Measurements from ENCODE around the gene PDE6H.

Gene PDE6H

GRCh38 chr12:14953752-14954151, 19.1 kb upstream of the PDE6H start:
- peaks cover 28% of the 10 kb centered on the region for H3F3A ChIP-seq (ENCODE audit: low read depth)

DNA sequence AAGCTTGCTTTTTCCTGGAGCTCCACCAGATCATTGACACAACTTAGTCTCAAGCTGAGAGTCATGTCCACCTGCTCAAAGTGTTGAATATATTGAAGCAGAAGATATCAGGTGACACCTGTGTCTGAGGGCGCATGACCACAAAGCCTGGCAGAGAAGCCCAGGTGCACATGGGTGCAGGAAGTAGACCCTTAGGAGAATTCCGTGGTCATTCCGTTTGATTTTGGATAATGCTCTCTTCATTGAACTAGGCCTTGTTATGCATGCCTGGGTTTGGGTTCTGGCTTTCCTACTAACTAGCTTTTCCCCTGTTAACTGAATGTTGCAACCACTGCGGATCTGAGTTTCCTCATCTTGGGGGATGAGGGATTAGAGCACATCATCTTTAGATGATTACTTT, 18.6 kb upstream of the PDE6H start:
- Histone ChIP-seq H3K27me3 (ENCODE audit: insufficient read depth, low read length, poor library complexity, severe bottlenecking) (no peaks in the 10 kb centered on the region), H2AFZ (ENCODE audit: low read length) (no peak overlapping the region), H3K4me2 (ENCODE audit: low read depth, low read length, poor library complexity, severe bottlenecking) (peak overlapping the region; percentile 93), H3K9ac (ENCODE audit: low read depth, low read length, poor library complexity, severe bottlenecking) (peak overlapping the region; percentile 99), H3K9me3 (ENCODE audit: insufficient read depth, low read depth, low read length) (no peaks in the 10 kb centered on the region), H4K20me1 (ENCODE audit: insufficient read depth, low read length, poor library complexity, severe bottlenecking) (peaks cover 80% of the 10 kb centered on the region), H3K36me3 (ENCODE audit: insufficient read depth, low read length) (peaks cover 31% of the 10 kb centered on the region), H3F3A (ENCODE audit: low read depth) (peaks cover 25% of the 10 kb centered on the region), H3K9me2 (replicated peaks; ENCODE audit: low read depth, low read length) (no peaks in the 10 kb centered on the region), H3K4me1 (ENCODE audit: insufficient read depth, low read length, poor library complexity, severe bottlenecking) (peaks cover 84% of the 10 kb centered on the region), H3K4me3 (ENCODE audit: low read length, poor library complexity, severe bottlenecking) (peak overlapping the region; percentile 79), H3K79me2 (ENCODE audit: insufficient read depth, low read length) (peaks cover 100% of the 10 kb centered on the region)
- TF ChIP-seq CTCF (conservative IDR thresholded peaks at IDR 0.05; ENCODE audit: low read length), result no peak
- no peak for TF ChIP-seq EZH2phosphoT487 (IDR thresholded peaks at IDR 0.05; ENCODE audit: borderline replicate concordance)

More at GRCh38 chr12:14953752-14954151, 19.1 kb upstream of the PDE6H start:
- TF ChIP-seq CTCF (conservative IDR thresholded peaks at IDR 0.05; ENCODE audit: low read length) (no peak), EZH2phosphoT487 (IDR thresholded peaks at IDR 0.05; ENCODE audit: borderline replicate concordance) (no peak)
- H3K4me3 ChIP-seq (ENCODE audit: low read length, poor library complexity, severe bottlenecking), result peak overlapping the region; percentile 79
- H2AFZ ChIP-seq (ENCODE audit: low read length), result no peak overlapping the region
- H3K4me1 ChIP-seq (ENCODE audit: insufficient read depth, low read length, poor library complexity, severe bottlenecking), result peaks cover 84% of the 10 kb centered on the region
- peak overlapping the region; percentile 99 for H3K9ac ChIP-seq (ENCODE audit: low read depth, low read length, poor library complexity, severe bottlenecking)
- H3K9me2 ChIP-seq (replicated peaks; ENCODE audit: low read depth, low read length), result no peaks in the 10 kb centered on the region
- H3K36me3 ChIP-seq (ENCODE audit: insufficient read depth, low read length), result peaks cover 33% of the 10 kb centered on the region
- peaks cover 96% of the 10 kb centered on the region for H3K79me2 ChIP-seq (ENCODE audit: insufficient read depth, low read length)
- H3K4me2 ChIP-seq (ENCODE audit: low read depth, low read length, poor library complexity, severe bottlenecking), result peak overlapping the region; percentile 93
- no peaks in the 10 kb centered on the region for H3K27me3 ChIP-seq (ENCODE audit: insufficient read depth, low read length, poor library complexity, severe bottlenecking)
- peaks cover 75% of the 10 kb centered on the region for H4K20me1 ChIP-seq (ENCODE audit: insufficient read depth, low read length, poor library complexity, severe bottlenecking)
- no peaks in the 10 kb centered on the region for H3K9me3 ChIP-seq (ENCODE audit: insufficient read depth, low read depth, low read length)

DNA sequence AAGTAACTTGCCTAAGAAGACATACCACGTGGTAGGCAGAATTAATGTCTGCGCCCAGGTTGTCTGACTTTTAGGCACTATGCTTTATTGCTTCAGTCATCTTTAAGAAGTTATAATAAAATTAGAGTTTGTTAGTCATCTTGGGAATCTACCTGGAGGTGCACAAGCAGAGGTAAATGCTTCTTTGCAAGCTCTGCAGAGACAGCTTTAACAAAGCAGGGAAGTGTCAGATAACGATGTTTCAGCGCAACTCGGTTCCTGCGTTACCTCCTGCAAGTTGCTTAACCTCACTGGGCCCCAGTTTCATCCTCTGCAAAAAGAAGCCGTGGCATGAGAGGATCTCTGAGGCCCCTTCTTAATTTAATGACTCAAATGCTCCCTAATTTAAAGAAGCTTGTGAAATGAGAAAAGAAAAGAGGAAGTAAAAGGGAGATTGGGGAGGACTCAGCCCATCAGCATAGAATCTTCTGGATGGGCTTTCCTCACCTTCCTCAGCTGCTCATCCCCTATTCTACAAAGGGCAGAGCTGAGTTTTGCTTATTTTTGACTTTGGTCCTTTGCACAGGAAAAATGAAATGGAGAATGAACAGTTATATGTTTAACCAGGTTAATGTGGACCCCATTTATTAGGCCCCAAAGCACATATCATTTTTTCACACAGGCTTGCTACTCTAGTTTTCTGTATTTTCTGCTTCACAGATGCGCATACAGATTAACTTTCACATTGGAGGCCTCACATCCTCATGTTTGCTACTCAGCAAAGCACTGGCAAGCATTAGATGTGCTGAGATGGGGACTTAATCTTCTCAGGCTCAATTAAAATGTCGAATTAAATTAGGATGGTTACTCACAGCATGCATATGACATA, 16.6 kb upstream of the PDE6H start:
- Histone ChIP-seq H2AFZ (ENCODE audit: low read length) (no peak overlapping the region), H3K79me2 (ENCODE audit: insufficient read depth, low read length) (peaks cover 100% of the 10 kb centered on the region), H3K9me2 (replicated peaks; ENCODE audit: low read depth, low read length) (no peaks in the 10 kb centered on the region), H3K4me1 (ENCODE audit: insufficient read depth, low read length, poor library complexity, severe bottlenecking) (peaks cover 71% of the 10 kb centered on the region), H3K9ac (ENCODE audit: low read depth, low read length, poor library complexity, severe bottlenecking) (peak overlapping the region; percentile 99), H3K9me3 (ENCODE audit: insufficient read depth, low read depth, low read length) (no peaks in the 10 kb centered on the region), H3F3A (ENCODE audit: low read depth) (peaks cover 19% of the 10 kb centered on the region), H3K36me3 (ENCODE audit: insufficient read depth, low read length) (peaks cover 16% of the 10 kb centered on the region; the same call in 1 of the 2 replicates), H3K4me3 (ENCODE audit: low read length, poor library complexity, severe bottlenecking) (peak overlapping the region; percentile 79), H3K4me2 (ENCODE audit: low read depth, low read length, poor library complexity, severe bottlenecking) (peak overlapping the region; percentile 93), H4K20me1 (ENCODE audit: insufficient read depth, low read length, poor library complexity, severe bottlenecking) (peaks cover 94% of the 10 kb centered on the region), H3K27me3 (ENCODE audit: insufficient read depth, low read length, poor library complexity, severe bottlenecking) (peaks cover 9% of the 10 kb centered on the region)
- TF ChIP-seq EZH2phosphoT487 (IDR thresholded peaks at IDR 0.05; ENCODE audit: borderline replicate concordance) (no peak), CTCF (conservative IDR thresholded peaks at IDR 0.05; ENCODE audit: low read length) (no peak)

Data from Loucy (cell line).